Measurements from ENCODE around the gene ZNF750.

The ZNF750 gene

GRCh38 chr17:82876602-82877379 lies 37.0 kb upstream of the ZNF750 start:
- H3K4me1 Mint-ChIP-seq (ENCODE audit: low read depth), result peaks cover 47% of the 10 kb centered on the region
- no peaks in the 10 kb centered on the region for H3K9me3 Mint-ChIP-seq (ENCODE audit: low read depth)
- H3K36me3 Mint-ChIP-seq, result peaks cover 6% of the 10 kb centered on the region
- no peak overlapping the region for H3K4me3 Mint-ChIP-seq
- H3K27ac Mint-ChIP-seq, result peak overlapping the region; percentile 4
- H3K27me3 Mint-ChIP-seq, result no peaks in the 10 kb centered on the region

DNA sequence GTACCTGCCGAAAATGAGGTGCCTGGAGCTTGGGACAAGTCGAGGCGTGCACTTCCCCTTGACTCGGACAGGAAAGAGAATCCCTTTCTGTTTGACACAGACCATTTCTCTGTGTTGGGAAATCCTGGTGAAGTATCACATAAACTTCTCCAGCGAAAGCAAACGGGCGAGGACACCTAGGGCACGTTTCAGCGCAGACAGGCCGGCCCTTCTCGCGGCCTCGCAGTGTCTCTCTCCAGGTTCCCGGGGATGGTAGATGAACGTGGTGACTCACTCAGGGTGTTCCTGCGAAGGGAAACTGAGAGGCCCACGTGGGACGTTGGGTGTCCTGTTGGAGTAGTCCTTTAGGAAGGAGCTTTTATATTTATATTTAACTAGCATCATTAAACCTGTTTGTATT lies 36.3 kb upstream of the ZNF750 start:
- Mint-ChIP-seq H3K27me3 (no peaks in the 10 kb centered on the region), H3K4me3 (no peak overlapping the region), H3K36me3 (peaks cover 6% of the 10 kb centered on the region), H3K27ac (no peak overlapping the region), H3K9me3 (ENCODE audit: low read depth) (no peaks in the 10 kb centered on the region), H3K4me1 (ENCODE audit: low read depth) (peaks cover 45% of the 10 kb centered on the region)

DNA sequence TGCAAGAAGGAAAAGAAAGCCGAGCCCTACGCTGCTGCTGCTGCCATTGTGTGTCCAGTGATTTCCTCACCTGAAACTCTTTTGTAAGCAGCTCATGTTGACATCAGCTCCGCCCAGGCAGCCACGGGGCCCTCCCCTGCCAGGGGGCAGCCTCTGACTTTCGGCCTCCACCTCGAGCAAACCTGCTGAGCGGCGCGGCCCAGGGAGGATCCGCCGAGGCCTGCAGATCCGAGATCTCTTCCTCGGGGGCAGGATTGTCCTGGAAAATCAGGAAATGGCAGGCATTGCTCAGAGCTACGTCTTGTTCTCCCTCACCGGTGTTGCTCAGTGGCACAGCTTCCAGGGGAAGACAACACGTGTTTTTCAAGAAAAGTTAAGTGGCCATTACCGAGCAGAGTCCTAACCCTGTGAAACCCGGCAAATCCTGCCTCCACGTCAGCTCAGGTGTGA lies 35.6 kb upstream of the ZNF750 start:
- no peaks in the 10 kb centered on the region for H3K27me3 Mint-ChIP-seq
- H3K9me3 Mint-ChIP-seq (ENCODE audit: low read depth), result no peaks in the 10 kb centered on the region
- H3K4me1 Mint-ChIP-seq (ENCODE audit: low read depth), result peaks cover 41% of the 10 kb centered on the region
- peaks cover 7% of the 10 kb centered on the region for H3K36me3 Mint-ChIP-seq
- H3K27ac Mint-ChIP-seq, result no peak overlapping the region
- no peak overlapping the region for H3K4me3 Mint-ChIP-seq

DNA sequence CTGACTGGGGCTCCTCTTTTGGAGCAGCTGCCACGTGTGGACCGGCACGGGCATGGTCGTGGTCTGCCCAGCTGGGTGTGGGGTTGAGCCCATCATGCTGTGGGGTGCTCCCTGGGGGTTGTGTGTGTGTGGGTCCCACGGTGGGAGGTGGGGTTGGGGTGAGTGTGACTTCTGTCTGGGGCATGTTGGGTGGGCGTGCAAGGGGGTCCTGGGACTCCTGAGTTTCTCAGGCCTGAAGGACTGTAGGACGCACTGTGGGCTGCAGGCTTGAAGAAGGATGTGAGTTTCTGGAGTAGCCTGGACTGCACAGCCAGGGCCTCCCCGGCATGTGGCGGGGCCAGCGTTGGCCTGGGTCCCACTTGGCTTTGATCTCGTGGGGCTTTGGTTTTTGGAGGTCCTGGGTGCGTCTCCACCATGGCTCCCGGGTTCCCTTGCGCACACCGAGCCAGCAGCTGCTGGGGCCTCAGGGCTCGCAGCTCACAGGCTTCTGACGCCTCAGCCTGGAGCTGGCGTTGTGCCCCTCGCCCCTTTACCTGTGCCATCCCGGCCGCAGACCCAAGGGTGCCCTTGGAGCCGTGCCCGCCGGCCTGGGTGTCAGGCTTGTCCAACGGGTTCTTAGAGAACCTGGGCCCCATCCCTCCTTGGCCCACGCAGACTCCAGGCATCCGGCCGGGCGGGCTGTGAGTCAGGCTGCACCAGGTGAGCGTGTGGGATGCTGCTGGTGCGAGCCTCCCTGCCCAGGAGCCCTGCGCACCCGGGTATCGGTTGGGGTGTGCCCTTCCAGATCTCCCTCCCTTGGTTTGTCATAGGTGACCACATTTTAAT lies 34.4 kb upstream of the ZNF750 start:
- Mint-ChIP-seq H3K27me3 (no peaks in the 10 kb centered on the region), H3K36me3 (peaks cover 5% of the 10 kb centered on the region), H3K9me3 (ENCODE audit: low read depth) (no peaks in the 10 kb centered on the region), H3K27ac (no peak overlapping the region), H3K4me3 (no peak overlapping the region), H3K4me1 (ENCODE audit: low read depth) (peaks cover 30% of the 10 kb centered on the region)

DNA sequence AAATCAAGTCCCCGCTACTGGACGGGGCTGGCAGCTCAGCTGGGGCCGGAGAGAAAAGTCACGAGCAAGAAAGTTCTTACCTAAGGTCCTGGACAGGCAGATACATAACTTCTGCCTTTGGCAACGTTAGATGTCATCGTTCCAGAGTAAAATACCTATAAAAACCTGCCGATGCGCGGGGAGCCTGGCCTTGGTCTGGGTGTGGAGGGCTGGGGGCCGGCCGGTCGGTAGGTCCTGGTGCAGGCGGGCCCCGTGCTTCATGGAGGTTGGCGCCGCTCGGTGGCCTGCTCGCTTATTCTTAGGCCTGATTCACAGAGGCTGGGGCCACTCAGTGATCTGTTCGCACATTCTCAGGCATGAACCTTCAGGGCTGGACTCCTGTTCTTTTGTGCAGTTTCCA lies 33.7 kb upstream of the ZNF750 start:
- Mint-ChIP-seq H3K27ac (no peak overlapping the region), H3K4me1 (ENCODE audit: low read depth) (peaks cover 27% of the 10 kb centered on the region), H3K4me3 (no peak overlapping the region), H3K27me3 (no peaks in the 10 kb centered on the region), H3K9me3 (ENCODE audit: low read depth) (no peaks in the 10 kb centered on the region), H3K36me3 (peaks cover 4% of the 10 kb centered on the region)

DNA sequence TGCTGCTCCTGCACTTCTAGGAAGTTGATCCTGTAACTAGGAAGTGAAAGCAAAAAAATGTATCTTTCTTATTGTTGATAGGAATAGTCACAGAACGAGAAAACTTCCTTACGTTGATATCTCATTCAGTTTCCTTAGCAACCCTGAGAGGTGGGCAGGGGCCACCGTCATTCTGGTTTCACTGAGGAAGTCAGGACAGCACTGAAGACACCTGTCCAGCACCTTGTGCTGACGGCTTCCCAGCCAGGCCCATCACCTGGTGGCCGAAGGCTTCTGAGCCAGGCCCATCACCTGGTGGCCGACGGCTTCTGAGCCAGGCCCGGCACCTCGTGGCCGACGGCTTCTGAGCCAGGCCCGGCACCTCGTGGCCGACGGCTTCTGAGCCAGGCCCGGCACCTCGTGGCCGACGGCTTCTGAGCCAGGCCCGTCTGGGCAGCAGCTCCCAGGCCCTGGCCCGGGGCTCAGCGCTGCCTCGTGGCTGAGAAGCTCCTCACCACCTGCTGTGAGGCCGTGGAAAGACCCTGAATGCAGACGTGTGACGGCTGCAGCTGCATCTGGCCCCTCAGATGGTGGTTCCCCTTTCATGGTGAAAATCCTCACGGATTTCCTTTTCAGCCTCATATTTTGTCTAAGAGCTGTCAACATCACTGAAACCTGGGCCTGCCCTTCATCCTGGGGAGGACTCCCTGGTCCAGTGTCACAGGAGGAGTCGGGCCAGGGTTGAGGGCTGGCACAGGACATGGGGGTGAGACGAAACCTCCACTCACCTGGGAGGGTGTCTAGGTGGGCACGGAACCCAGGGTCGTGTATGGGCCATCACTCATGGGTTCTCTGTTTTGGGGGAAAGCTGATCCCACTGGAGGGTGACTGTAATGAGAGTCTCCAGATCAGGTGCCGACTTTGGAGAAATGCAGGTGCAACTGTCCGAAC lies 33.0 kb upstream of the ZNF750 start:
- H3K36me3 Mint-ChIP-seq, result peaks cover 5% of the 10 kb centered on the region
- no peak overlapping the region for H3K4me3 Mint-ChIP-seq
- H3K4me1 Mint-ChIP-seq (ENCODE audit: low read depth), result peaks cover 22% of the 10 kb centered on the region
- no peaks in the 10 kb centered on the region for H3K9me3 Mint-ChIP-seq (ENCODE audit: low read depth)
- H3K27me3 Mint-ChIP-seq, result no peaks in the 10 kb centered on the region
- no peak overlapping the region for H3K27ac Mint-ChIP-seq

- Mint-ChIP-seq H3K36me3 (peaks cover 5% of the 10 kb centered on the region), H3K4me3 (no peak overlapping the region), H3K4me1 (ENCODE audit: low read depth) (peaks cover 20% of the 10 kb centered on the region), H3K27ac (no peak overlapping the region), H3K9me3 (ENCODE audit: low read depth) (no peaks in the 10 kb centered on the region), H3K27me3 (no peaks in the 10 kb centered on the region)
Observed at GRCh38 chr17:82871776-82872561, 32.1 kb upstream of the ZNF750 start.

DNA sequence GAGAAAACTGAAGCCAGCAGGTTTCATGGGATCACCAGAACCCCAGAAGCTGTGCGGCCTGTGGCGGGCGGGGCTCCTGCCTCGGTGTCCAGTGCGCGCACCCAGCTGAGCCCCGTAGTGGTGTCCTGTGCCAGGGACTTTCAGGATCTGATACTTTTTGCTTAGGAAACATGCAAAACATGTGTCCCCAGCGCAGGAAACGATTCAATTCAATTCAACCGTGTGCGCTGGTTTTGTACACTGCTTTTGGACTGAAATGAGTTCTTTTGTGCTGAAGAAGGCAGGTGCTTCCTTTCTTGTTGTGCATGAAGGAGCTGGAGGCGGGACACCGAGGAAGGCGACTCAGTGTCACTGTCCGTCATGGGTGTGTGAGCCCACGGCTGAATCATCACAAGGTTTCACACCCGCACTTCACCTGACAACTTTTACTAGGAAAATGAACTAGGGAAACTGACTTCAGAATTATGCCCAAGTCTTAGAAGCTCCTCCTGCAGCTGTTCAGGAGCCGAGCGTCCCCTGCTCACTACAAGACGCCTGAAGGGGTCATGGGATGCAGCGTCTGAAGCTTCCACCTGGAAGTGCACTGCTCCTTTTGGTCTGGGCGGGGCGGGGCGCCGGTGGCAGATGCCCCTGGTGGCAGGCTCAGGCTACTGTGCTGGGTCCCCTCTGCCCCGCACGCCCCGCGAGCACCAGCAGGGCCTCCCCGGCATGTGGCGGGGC lies 31.4 kb upstream of the ZNF750 start:
- H3K27me3 Mint-ChIP-seq, result no peaks in the 10 kb centered on the region
- H3K9me3 Mint-ChIP-seq (ENCODE audit: low read depth), result no peaks in the 10 kb centered on the region
- peaks cover 5% of the 10 kb centered on the region for H3K36me3 Mint-ChIP-seq
- H3K4me3 Mint-ChIP-seq, result no peak overlapping the region
- H3K27ac Mint-ChIP-seq, result no peak overlapping the region
- peaks cover 15% of the 10 kb centered on the region for H3K4me1 Mint-ChIP-seq (ENCODE audit: low read depth)

DNA sequence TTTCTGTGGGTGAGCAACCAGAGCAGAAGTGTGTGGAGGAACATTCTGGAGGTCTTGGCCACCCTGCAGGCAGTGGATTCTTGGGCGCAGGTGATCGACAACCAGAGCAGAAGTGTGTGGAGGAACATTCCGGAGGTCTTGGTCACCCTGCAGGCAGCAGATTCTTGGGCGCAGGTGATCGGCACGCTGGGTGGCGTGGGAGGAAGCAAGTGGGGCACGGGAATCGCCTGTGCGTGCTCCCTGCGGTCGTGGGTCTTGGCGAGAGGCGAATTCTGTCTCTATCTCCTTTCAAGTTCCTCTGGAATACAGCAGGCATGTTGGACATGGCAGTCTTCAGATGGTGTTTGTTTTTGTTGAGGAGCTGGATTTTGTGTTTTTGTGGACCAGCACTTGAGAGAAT lies 30.7 kb upstream of the ZNF750 start:
- Mint-ChIP-seq H3K36me3 (peaks cover 5% of the 10 kb centered on the region), H3K9me3 (ENCODE audit: low read depth) (no peaks in the 10 kb centered on the region), H3K27me3 (no peaks in the 10 kb centered on the region), H3K4me1 (ENCODE audit: low read depth) (peaks cover 20% of the 10 kb centered on the region), H3K27ac (no peak overlapping the region), H3K4me3 (no peak overlapping the region)

DNA sequence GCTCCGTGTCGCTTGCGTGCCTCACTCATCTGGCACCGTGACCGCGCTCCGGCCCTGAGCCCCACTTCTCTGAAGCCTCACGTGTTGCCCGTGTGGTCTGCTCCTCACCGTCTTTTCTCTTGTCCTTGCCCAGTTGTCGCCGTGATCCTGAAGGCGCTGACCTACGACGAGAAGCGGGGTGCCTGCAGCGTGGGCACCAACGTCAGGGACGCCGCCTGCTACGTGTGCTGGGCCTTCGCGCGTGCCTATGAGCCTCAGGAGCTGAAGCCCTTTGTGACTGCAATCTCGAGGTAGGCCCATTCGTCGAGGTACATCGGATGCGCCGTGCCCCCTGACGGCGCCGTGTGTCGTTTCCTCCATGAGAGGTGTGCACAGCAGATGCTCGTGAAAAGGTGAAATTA lies 30.3 kb upstream of the ZNF750 start:
- H3K27ac Mint-ChIP-seq, result no peak overlapping the region
- H3K27me3 Mint-ChIP-seq, result no peaks in the 10 kb centered on the region
- no peak overlapping the region for H3K4me3 Mint-ChIP-seq
- H3K4me1 Mint-ChIP-seq (ENCODE audit: low read depth), result peaks cover 23% of the 10 kb centered on the region
- no peaks in the 10 kb centered on the region for H3K9me3 Mint-ChIP-seq (ENCODE audit: low read depth)
- H3K36me3 Mint-ChIP-seq, result peaks cover 5% of the 10 kb centered on the region

DNA sequence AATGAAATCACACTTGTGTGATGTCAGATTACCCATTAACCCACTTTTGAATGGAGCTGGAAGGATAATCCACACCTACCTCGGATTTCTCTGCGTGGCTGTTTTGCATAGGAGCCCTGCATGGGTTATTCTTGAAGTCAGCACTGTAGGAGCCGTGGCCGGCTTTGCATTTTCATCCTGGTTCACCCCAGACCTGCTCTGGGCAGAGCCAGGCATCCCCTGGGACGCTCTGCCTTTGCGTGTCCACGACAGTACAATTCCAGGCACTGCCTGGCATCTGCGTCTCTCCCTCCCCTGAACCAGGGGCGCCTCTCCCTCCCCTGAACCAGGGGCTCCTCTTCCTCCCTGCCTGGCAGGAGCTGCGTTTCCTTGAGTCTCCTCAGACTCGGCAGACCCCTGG lies 29.7 kb upstream of the ZNF750 start:
- Mint-ChIP-seq H3K4me1 (ENCODE audit: low read depth) (peaks cover 27% of the 10 kb centered on the region), H3K27me3 (no peaks in the 10 kb centered on the region), H3K4me3 (no peak overlapping the region), H3K27ac (no peak overlapping the region), H3K9me3 (ENCODE audit: low read depth) (no peaks in the 10 kb centered on the region), H3K36me3 (peaks cover 5% of the 10 kb centered on the region)

- Mint-ChIP-seq H3K27me3 (no peaks in the 10 kb centered on the region), H3K36me3 (peaks cover 5% of the 10 kb centered on the region), H3K4me3 (no peak overlapping the region), H3K4me1 (ENCODE audit: low read depth) (peaks cover 35% of the 10 kb centered on the region), H3K27ac (no peak overlapping the region), H3K9me3 (ENCODE audit: low read depth) (no peaks in the 10 kb centered on the region)
Observed at GRCh38 chr17:82868715-82869131, 28.9 kb upstream of the ZNF750 start.

- Mint-ChIP-seq H3K36me3 (peaks cover 5% of the 10 kb centered on the region), H3K9me3 (ENCODE audit: low read depth) (no peaks in the 10 kb centered on the region), H3K27ac (no peak overlapping the region), H3K27me3 (no peaks in the 10 kb centered on the region), H3K4me1 (ENCODE audit: low read depth) (peaks cover 44% of the 10 kb centered on the region), H3K4me3 (no peak overlapping the region)
Observed at GRCh38 chr17:82867763-82868325, 28.0 kb upstream of the ZNF750 start.

Data from activated naive CD8-positive, alpha-beta T cell (primary cell).